Ramos (cell line): ENCODE measurements around the gene YTHDF1.

Experiments used
- in situ Hi-C: fragments of 300-500 bp; cut with MboI; formaldehyde crosslinking; loops from one replicate; pipeline ENCODE4 v1.14.3; 2022; ENCODE audit warnings: low sequenced_read_pairs; ENCODE audit not compliant: unreplicated experiment

The YTHDF1 gene

DNA sequence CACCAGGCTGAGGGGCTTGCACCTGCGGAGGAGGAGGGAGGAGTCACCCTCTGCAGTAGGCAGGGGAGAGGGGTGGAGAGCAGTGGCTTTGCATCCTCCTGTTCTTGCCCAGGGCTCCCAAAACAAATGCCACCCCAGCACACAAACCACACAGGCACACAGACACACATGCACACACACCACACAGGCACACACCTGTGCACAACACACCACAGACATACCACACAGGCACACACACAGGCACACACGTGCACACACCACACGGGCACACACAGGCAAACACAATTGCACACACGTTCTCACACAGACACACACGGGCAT is 26.6 kb downstream of the YTHDF1 start:
- in situ Hi-C loops = no loop called here

DNA sequence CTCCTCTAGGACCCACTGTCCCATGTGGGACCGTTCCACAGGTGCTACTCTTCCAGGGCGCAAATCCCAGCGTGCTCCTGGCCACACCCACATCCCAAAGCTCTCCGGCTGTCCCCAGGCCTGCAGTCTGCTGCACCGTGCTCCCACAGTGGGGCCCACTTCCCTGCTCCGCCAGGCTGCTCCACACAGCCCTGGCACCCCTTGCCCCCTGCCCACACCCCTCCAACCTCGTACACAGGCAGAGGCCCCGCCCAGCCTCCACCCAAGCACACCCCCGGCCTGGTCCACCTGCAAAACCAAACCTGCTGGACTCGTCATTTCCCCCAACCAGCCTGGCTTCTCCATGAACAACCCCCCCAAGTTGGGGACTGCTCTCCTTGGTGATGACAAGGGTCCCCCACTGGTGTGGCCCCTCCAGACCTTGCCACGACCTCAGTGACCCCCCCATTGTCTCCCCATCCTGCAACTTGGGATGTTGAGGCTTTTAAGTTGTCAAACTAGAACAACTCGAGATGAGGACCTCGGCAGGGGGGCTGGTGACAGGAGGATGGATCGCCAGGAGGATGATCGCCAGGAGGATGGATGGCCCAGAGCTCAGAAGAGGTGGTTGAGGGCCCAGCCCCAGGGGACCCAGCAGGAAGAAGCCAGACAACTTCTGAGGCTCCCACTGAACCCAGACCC is 27.1 kb downstream of the YTHDF1 start:
- in situ Hi-C loops = no loop called here

DNA sequence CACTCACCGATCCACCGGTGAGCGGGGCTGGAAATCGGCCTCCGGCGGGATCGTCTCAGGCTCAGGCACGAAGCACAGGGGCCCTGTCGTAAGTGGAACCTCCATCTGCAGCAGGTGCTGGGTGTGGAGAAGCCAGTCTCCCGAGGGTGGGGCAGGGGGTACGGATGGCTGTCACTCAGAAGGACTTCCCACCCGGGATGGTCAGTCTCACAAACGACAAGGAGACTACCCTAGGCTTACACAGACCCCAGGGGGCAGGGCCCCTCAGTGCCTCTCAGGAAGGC is 27.8 kb downstream of the YTHDF1 start:
- in situ Hi-C loops = no loop called here

DNA sequence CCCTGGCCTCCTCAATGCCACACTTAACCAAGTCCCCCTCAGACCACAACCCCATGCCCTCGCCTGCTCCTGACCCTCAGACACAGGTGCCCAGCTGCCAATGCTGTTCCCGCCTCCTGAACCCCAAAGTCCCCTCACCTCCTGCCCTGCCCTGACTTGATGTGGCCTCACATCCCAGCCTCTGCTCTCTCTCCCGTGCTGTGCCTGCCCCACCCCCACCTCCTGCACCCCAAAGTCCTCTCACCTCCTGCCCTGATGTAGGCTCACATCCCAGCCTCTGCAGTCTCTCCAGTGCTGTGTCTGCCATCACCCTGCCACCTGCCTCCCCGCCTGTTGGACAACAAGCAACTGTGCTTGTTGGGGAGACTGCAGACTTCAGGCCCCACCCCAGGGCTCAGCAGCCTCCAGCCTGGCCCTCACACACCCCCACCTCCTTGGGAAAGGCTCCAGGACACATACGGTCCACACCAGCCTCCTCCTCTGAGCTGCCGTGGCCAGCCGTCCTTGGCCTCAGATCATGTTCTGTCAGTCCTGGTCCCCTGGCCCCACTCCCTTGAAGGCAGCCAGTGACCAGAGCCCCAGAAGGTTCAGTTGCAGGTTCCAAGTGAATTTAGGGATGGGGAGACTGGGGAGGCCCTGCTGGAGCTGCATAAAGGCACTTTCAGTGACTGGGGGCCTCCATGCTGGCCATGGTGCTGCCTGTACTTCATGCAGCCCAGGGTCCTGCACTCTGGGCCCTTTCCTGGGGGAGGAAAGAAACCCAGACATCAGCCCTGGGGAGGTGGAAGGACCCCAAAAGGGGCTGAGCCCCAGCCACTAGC is 28.4 kb downstream of the YTHDF1 start:
- in situ Hi-C loops = no loop called here

DNA sequence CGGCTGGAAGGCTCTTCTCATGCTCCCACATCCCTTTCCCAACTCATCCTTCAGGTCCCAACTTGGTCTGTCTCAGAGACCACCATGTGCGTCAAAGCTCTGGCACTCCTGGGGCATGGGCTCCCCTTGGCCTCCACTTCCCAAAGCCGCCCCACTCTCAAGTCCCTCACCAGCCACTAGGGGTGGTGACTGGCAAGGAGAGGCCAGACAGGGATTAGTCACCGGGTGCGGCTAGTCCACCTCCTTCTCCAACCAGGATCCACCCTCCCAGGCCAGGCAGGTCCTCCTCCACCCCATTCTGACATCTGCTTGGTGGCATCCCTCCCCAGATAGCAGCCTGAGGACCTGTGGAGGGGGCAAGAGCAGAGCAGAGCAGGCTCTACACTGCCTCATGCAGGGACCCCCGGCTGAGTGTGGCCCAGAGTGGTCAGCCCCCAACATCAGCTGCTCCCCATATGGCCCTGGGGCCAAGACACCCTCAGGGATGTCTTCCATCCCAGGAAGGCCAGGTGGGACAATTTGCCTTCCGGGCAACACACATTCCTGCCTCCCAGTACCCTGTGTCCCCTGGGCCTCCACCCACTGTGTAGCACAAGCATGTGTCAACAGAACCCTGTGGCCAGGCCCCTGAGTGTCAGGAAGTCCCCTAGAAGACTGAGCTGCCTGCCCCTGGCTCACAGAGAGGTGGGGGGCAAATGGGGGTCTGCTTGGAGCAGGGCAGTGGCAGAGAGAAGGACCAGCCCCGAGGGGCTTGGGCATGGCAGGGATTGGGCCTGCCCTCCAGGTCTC is 29.2 kb downstream of the YTHDF1 start:
- in situ Hi-C loops = no loop called here

DNA sequence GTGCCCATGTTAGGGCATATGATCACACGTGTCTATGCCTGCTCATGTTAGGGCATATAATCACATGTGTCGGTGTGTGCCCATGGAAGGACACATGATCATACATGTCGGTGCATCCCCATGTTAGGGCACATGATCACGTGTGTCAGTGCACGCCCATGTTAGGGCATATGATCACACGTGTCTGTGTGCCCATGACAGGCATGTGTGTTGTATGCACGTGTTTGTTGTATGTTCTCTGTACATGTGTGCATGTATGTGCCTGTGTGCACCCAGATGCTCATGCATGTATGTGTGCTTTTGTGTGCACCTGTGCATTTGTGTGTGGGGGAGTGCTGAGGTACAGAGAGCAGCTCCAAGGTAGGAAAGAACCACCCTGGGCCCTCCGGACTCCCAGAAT is 29.8 kb downstream of the YTHDF1 start:
- in situ Hi-C loops = no loop called here

DNA sequence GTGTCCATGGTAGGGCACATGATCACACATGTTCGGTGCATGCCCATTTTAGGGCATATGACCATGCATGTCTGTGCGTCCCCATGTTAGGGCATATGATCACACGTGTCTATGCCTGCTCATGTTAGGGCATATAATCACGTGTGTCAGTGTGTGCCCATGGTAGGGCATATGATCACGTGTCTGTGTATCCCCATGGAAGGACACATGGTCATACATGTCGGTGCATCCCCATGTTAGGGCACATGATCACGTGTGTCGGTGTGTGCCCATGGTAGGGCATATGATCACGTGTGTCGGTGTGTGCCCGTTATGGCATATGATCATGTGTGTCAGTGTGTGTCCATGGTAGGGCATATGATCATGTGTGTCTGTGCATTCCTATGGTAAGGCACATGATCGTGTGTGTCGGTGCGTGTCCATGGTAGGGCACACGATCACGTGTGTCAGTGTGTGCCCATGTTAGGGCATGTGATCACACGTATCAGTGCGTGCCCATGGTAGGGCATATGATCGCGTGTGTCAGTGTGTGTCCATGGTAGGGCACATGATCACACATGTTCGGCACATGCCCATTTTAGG is 30.6 kb downstream of the YTHDF1 start:
- in situ Hi-C loops = no loop called here

DNA sequence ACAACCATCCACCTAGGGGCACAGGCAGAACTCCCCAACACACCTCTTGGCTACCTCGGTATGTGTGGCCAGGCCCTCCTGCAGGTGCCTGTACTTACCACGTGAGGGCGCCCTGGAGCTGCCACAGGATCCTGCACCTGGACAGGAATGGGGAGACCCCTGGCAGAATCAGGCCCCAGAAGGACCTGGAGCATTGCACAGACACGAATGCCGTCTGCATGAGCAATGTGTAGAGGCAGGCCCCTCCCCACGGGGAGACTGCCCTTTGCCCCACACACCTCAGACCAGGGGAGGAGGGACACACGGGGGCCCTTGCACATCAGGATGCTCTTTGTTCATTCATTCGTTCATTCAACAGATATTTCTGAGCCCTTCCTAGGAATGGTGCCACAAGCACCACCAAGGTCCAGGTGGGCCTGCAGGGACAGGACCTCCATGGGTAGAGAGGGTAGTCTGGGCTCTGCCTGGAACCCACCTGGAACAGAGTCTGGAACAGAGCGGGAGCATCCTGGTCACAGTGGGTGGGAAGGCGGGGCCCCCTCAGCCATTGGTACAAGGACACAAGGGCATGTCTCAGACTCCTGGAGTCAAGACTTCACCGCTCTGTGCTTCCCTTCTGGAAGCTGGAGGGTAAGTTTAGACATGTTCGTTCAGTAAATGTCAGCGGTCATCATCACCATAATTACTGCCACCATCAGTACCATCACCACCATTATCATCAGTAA is 32.3 kb downstream of the YTHDF1 start:
- in situ Hi-C loops = no loop called here

DNA sequence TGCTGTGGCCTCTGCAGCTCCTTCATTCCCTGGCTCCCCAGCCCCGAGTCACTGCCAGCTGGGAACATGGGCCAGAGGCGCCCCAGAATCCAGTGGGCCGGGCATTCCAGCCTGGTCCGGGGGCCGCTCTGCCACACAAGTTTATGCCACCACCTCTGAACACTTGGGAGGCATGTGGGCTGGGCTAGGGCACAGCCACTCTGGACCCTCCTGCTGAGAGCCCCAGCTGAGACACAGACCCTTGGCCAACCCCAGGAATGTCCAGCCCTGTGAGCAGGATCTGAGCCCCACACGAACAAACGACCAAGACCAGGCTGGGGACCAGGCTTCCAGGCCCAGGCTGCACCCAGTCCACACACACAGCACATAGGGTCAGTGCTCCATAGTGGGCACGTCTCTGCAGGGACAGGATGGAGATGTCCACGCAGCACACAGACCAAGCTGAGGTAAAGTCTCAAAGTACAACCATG is 33.0 kb downstream of the YTHDF1 start:
- in situ Hi-C loops = no loop called here

DNA sequence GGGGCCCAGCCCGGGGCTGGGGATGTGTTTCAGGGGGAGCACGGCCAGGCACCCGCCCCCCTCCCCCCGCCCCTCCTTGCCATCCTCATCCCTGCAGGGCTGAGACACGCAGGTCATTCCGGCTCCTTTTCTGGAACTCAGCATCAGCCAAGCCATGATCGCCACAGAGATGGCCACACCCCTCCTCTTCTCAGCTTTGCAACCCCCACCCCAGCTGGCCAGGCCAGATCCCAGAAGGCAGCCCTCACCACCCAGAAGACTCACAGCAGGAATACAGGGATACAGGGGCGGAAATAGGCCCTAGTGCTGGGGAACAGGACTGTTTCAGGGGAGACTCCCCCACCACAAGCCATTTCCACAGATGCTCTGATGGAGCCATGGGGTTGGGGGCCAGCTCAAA is 33.5 kb downstream of the YTHDF1 start:
- in situ Hi-C loops = no loop called here

DNA sequence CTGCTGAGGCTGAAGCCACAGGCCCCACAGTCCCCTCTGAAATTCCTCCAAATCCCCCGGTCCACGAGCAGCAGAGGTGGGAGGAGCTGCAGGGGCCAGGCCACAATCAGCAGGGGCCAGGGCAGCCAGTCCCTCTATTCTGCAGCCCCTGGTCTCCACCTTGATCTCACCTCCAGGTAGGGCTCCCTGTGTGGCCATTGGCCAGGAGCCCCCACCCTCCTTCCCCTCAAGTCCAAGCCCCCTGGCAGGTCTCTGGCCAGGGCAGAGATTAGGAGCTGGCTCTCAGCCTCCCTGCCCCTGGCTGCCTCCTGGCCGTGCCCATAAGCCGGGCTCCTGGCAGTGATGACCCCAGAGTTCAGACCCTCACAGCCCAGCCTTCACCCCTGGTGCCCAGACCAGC is 34.7 kb downstream of the YTHDF1 start:
- in situ Hi-C loops = no loop called here

DNA sequence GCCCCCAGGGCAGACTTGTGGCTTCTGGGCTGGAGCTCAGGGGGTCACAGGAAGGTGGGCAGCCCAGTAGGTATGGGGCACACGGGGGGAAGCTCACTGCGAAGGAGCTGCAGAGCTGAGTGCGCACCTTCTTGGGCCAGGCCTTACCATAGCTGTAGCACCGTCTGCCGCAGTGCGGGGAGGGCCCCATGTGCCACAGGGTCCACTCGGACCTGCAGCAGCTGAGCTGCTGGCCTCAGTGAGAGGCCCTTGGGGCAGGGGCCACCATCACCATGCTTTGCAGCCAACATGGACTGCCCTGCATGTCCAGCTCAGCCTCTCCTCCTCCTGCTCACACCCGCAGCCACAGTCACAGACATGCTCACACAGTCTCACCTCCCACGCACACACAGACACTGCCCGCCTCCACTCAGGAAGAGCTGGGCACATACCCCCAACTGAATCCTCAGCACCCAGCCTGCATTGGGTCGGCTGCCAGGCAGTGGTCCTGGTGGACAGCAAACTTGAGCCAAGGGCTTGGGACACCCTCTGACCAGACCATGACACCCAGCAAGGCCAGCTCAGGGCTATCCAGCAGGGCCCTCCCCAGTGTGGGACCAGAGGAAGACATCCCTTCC is 35.3 kb downstream of the YTHDF1 start:
- in situ Hi-C loops = no loop called here

DNA sequence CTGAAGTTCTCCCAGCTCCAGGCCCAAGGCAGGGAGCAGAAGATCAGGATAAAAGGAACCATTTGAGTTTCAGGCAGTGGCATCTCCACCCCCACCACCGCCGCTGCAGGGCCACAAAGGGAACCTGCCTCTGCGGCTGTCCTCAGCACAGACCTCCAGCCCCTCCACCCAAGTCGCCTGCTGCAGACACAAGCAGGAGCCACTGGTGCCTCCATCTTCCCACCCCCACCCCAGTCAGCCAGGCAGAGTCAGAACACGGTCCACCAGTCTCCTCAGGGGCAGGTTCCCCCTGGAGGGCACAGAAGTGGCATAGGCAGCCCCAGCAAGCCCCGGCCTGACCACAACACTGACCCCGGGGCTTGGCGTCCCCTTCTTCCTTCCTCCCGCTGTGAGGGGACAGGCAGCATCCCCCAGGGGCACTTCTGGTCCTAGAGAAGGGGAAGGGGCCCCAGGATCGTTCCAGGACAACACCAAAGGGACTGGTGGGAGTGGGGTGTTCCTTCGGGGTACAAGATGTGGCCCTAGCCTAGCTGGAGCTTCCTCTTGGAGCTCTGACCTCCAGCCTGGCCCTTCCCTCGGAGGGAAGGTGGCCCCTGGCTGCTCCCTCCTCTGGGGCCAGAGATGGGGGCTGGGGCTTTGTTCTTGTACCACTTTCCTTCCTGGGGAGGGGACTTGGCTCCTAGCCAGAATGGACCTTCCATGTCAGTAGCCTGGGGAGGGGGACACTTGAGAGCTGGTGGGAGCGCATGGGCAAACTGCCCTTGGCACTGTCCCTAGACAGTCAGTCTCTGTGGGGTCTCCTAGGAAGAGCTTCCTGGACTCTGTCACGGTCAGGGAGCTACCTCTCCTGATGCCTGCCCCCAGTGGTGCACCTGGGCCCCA is 36.0 kb downstream of the YTHDF1 start:
- in situ Hi-C loops = no loop called here

DNA sequence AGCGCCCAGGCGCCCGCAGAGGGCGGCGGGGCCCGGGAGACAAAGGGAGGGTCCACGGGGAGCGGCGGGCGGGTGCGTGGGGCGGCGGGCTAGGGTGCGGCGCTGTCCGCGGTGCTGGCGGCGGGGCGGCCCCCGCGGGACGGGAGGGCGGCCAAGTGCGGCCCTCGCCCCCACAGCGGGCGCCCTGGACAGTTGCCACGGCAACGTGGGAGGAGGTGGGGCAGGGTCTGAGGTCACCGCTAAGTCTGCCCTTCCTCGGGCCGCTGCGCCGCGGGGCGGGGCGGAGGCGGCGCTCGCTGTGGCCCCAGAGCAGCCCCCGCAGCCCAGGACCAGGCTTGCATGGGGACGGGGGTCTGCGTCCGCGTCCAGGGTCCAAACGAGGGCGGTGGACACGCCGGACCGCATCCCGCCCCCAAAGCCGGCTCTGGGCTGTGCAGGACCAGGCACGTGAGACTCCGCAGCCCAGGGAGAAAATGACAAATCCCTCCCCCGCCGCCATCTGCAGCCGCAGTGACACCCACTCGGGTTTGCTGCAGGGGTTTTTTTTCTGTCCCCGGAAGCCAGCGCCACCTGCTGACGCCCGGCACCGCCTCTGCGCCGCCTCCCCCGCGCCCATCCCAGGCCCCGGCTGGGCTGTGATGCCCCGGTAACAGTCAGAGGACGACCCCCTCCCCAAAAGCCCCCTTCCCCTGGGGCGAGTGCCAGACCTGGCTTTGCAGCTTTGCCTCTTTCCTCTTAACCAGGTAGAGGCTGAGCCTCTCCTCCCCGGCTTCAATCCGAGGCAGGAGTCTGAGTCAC is 36.8 kb downstream of the YTHDF1 start:
- in situ Hi-C loops = no loop called here

DNA sequence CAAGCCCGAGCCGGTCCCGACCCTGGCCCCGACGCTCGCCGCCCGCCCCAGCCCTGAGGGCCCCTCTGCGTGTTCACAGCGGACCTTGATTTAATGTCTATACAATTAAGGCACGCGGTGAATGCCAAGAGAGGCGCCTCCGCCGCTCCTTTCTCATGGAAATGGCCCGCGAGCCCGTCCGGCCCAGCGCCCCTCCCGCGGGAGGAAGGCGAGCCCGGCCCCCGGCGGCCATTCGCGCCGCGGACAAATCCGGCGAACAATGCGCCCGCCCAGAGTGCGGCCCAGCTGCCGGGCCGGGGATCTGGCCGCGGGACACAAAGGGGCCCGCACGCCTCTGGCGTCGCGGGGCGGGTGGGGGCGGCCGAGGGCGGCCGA is 37.5 kb downstream of the YTHDF1 start:
- in situ Hi-C loops = no loop called here

DNA sequence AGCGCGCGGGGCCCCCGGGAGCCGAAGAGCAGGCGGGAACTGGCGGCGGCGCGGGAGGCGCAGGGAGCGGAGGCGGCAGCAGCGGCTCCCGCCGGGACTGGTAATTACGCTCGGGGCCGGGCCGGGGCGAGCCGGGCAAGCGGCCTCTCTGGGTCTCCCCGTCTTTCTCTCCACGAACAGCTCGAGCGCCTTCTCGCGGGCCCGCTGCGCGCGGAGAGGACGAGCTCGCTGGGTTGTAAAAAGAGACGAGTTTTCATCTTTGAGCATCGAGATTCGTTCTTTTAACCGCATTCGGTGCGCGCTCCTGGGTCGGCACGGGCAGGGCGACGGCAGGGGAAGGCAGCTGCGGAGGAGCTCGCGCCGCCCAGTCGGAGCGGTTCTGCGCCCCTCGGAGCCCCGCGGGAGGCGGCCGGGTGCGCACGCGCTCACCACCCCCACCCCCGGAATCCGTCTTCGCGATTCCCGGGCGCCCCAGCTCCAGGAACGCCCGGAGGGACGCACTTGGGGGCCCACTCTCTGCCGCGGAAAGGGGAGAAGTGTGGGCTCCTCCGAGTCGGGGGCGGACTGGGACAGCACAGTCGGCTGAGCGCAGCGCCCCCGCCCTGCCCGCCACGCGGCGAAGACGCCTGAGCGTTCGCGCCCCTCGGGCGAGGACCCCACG is 38.0 kb downstream of the YTHDF1 start:
- in situ Hi-C loops = no loop called here

DNA sequence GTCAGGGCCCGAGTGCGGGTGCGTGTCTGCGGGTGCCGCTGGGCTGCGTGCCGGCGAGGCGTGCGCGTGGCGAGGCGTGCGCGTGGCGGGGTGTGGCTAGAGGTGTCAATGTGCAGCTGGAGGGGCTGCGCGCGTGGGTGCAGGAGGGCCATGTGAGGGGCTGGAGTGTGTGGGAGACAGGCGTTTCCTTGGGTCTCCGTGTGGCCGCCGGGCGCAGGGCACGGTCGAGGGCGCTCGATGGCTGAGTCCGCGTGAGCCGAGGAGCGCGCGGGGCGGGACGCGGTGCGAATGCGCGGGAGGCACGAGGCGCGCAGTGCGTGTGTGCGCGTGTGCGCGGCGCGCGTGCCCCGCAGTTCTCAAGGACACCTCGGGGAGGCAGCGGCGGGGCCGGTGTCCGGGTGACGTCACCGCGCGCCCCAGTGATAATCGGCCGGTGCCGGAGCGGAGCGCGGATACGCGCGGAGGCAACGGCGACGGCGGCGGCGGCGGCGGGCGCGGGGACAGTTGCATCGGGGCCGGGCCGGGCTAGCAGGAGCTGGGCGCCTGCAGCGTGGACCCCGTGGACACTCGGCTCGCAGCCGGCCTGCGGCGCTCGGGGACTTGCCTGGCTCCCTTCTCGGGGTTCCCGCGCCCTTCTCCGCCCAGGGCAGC is 38.7 kb downstream of the YTHDF1 start:
- in situ Hi-C loops = no loop called here
